Naive thymus-derived CD4-positive, alpha-beta T cell (primary cell): Measurements from ENCODE around the gene DNAH1. TPM values are rescaled to one million over a fixed set of nuclear protein-coding genes. Genes with fewer than 3 reads are reported as not detected.

Experiments used
- ATAC-seq: fragments of 150-1000 bp; cut with Tn5 transposase; 2 replicates; pipeline ENCODE4 v1.10.0; 2021; ENCODE audit warnings: mild to moderate bottlenecking, moderate library complexity
- CTCF ChIA-PET: fragments of 350-600 bp; sonication (Branson Sonifier 250); formaldehyde crosslinking; loops from one replicate; lab custom pipeline; 2021; ENCODE audit warnings: antibody characterized with exemption; lab: Charles Lee
- POLR2A ChIA-PET: fragments of 350-600 bp; sonication (Branson Sonifier 250); formaldehyde crosslinking; loops from one replicate; lab custom pipeline; 2021; ENCODE audit warnings: antibody characterized with exemption, inconsistent platforms; lab: Charles Lee
- DNase-seq, 9 donors: peaks; one replicate each; pipeline versions ENCODE4 v3.0.0 to v3.0.0-alpha.2; 2020 to 2022; ENCODE audit warnings: mixed read lengths in 1 of 9
- H3K27ac ChIP-seq: one replicate; pipeline ENCODE4 v1.7.0; 2013; ENCODE audit warnings: mild to moderate bottlenecking, low read depth, low read length, moderate library complexity
- H3K27me3 ChIP-seq, 2 donors: one replicate each; pipeline ENCODE4 v1.7.0; 2013; ENCODE audit warnings: low read length in 2 of 2, mild to moderate bottlenecking in 2 of 2, moderate library complexity in 2 of 2; ENCODE audit not compliant: control insufficient read depth in 2 of 2, insufficient read depth in 2 of 2
- H3K36me3 ChIP-seq, 3 experiments: 1 replicate in 2 of 3; 2 replicates in 1 of 3; pipeline ENCODE4 v1.7.0; 2013; ENCODE audit warnings: low read length in 3 of 3, mild to moderate bottlenecking in 3 of 3, moderate library complexity in 1 of 3; ENCODE audit not compliant: insufficient read depth in 3 of 3, control insufficient read depth in 2 of 3
- H3K4me1 ChIP-seq, 2 donors: one replicate each; pipeline ENCODE4 v1.7.0; 2013; ENCODE audit warnings: low read length in 2 of 2, mild to moderate bottlenecking in 2 of 2, moderate library complexity in 1 of 2; ENCODE audit not compliant: control insufficient read depth in 2 of 2, insufficient read depth in 2 of 2
- H3K4me3 ChIP-seq: 2 replicates; pipeline ENCODE4 v1.7.0; 2013; ENCODE audit warnings: mild to moderate bottlenecking, low read length
- H3K9me3 ChIP-seq, 3 experiments: 1 replicate in 2 of 3; 2 replicates in 1 of 3; pipeline ENCODE4 v1.7.0; 2013; ENCODE audit warnings: low read length in 3 of 3; ENCODE audit not compliant: control insufficient read depth in 2 of 3
- H3K27ac Mint-ChIP-seq, 9 donors: one replicate each; pipeline ENCODE4 v1.8.0; 2020 to 2022; ENCODE audit warnings: mixed read lengths in 9 of 9, mild to moderate bottlenecking in 8 of 9, moderate library complexity in 5 of 9, inconsistent platforms in 2 of 9
- H3K27me3 Mint-ChIP-seq, 5 donors: one replicate each; pipeline ENCODE4 v1.8.0; 2021 to 2022; ENCODE audit warnings: mixed read lengths in 5 of 5, mild to moderate bottlenecking in 1 of 5
- H3K36me3 Mint-ChIP-seq, 5 donors: one replicate each; pipeline ENCODE4 v1.8.0; 2020 to 2022; ENCODE audit warnings: mixed read lengths in 5 of 5, mild to moderate bottlenecking in 3 of 5, inconsistent platforms in 1 of 5
- H3K4me1 Mint-ChIP-seq, 7 donors: one replicate each; pipeline ENCODE4 v1.8.0; 2020 to 2022; ENCODE audit warnings: mixed read lengths in 7 of 7, mild to moderate bottlenecking in 3 of 7, inconsistent platforms in 1 of 7
- H3K4me3 Mint-ChIP-seq, 10 donors: one replicate each; pipeline ENCODE4 v1.8.0; 2020 to 2022; ENCODE audit warnings: mild to moderate bottlenecking in 10 of 10, mixed read lengths in 10 of 10, moderate library complexity in 6 of 10, inconsistent platforms in 2 of 10
- H3K9me3 Mint-ChIP-seq, 11 donors: one replicate each; pipeline ENCODE4 v1.8.0; 2020 to 2022; ENCODE audit warnings: mixed read lengths in 11 of 11, mild to moderate bottlenecking in 4 of 11, inconsistent platforms in 1 of 11, moderate library complexity in 1 of 11
- intact Hi-C, 2 donors: fragments of 100-400 bp; cut with micrococcal nuclease; formaldehyde crosslinking; loops; one replicate each; pipeline ENCODE4 v1.15.1; 2023
- polyA plus RNA-seq, 2 donors: library from polyadenylated mRNA; unstranded; fragments of 300-500 nt; fragmentation: Illumina TruSeq; gene quantifications; one replicate each; pipeline ENCODE4 v1.2.3, GENCODE V29; 2021
- total RNA-seq, 6 experiments: library from RNA in 5 of 6; stranded (reverse) in 5 of 6; gene quantifications; 1 replicate in 5 of 6; 2 replicates in 1 of 6; pipeline ENCODE4 v1.2.3 and lab custom pipeline; 2021 to 2026

The DNAH1 gene
- total and polyA plus RNA-seq, 7 experiments from 2014 or later, result 0.35 to 69.2 (median 48.2) TPM

GRCh38 chr3:52383446-52383845, 67.3 kb downstream of the DNAH1 start:
- ChIA-PET POLR2A (no interaction called here), CTCF (no interaction called here)
- Histone ChIP-seq H3K27me3 (no peaks in the 10 kb centered on the region), H3K4me3 (no peak overlapping the region), H3K4me1 (no peaks in the 10 kb centered on the region), H3K36me3 (peaks cover 0 to 37% (median 0%) of the 10 kb centered on the region in 3 experiments), H3K27ac (no peak overlapping the region), H3K9me3 (no peaks in the 10 kb centered on the region)
- H3K27me3 Mint-ChIP-seq, result no peaks in the 10 kb centered on the region
- H3K4me1 Mint-ChIP-seq, result peaks cover 0 to 6% (median 0%) of the 10 kb centered on the region in 7 donors
- intact Hi-C loops, result no loop called here
- DNase-seq, result no peak
- no peak for ATAC-seq
- H3K9me3 Mint-ChIP-seq, result no peaks in the 10 kb centered on the region
- no peak overlapping the region for H3K4me3 Mint-ChIP-seq
- no peak overlapping the region for H3K27ac Mint-ChIP-seq
- H3K36me3 Mint-ChIP-seq, result peaks cover 0 to 15% (median 0%) of the 10 kb centered on the region in 5 donors

- Mint-ChIP-seq H3K4me3 (no peak overlapping the region), H3K4me1 (peaks cover 0 to 4% (median 0%) of the 10 kb centered on the region in 7 donors), H3K9me3 (no peaks in the 10 kb centered on the region), H3K27me3 (no peaks in the 10 kb centered on the region), H3K36me3 (peaks cover 0 to 20% (median 0%) of the 10 kb centered on the region in 5 donors), H3K27ac (no peak overlapping the region)
- ChIA-PET CTCF (no interaction called here), POLR2A (no interaction called here)
- H3K9me3 ChIP-seq, result no peaks in the 10 kb centered on the region
- DNase-seq (no peak), ATAC-seq (peak; percentile 27)
- H3K27ac ChIP-seq, result no peak overlapping the region
- peaks cover 0 to 44% (median 0%) of the 10 kb centered on the region in 3 experiments for H3K36me3 ChIP-seq
- no peaks in the 10 kb centered on the region for H3K4me1 ChIP-seq
- intact Hi-C loops, result no loop called here
- H3K27me3 ChIP-seq, result no peaks in the 10 kb centered on the region
- H3K4me3 ChIP-seq, result no peak overlapping the region
Observed at GRCh38 chr3:52384019-52384761, 68.1 kb downstream of the DNAH1 start.

GRCh38 chr3:52385157-52385556, 69.0 kb downstream of the DNAH1 start:
- ATAC-seq, result no peak
- no peak for DNase-seq
- Mint-ChIP-seq H3K4me3 (no peak overlapping the region), H3K4me1 (peaks cover 0 to 2% (median 0%) of the 10 kb centered on the region in 7 donors), H3K9me3 (no peaks in the 10 kb centered on the region), H3K27me3 (no peaks in the 10 kb centered on the region), H3K27ac (no peak overlapping the region), H3K36me3 (peaks cover 0 to 20% (median 1%) of the 10 kb centered on the region in 5 donors)
- Histone ChIP-seq H3K27ac (no peak overlapping the region), H3K9me3 (no peaks in the 10 kb centered on the region), H3K4me3 (no peak overlapping the region), H3K27me3 (no peaks in the 10 kb centered on the region), H3K4me1 (no peaks in the 10 kb centered on the region), H3K36me3 (peaks cover 0 to 52% (median 0%) of the 10 kb centered on the region in 3 experiments)
- intact Hi-C loops, result no loop called here
- CTCF ChIA-PET, result no interaction called here
- POLR2A ChIA-PET, result interaction anchor here (0.5 to 0.6 kb wide), 2 partner anchors 47 to 719 kb away, joined by 3 read pairs; no protein-coding TSS in a partner anchor

GRCh38 chr3:52387481-52387880, 71.4 kb downstream of the DNAH1 start:
- Histone ChIP-seq H3K27ac (no peak overlapping the region), H3K4me3 (no peak overlapping the region), H3K4me1 (no peaks in the 10 kb centered on the region), H3K36me3 (peaks cover 0 to 73% (median 0%) of the 10 kb centered on the region in 3 experiments), H3K9me3 (no peaks in the 10 kb centered on the region), H3K27me3 (no peaks in the 10 kb centered on the region)
- ChIA-PET CTCF (no interaction called here), POLR2A (no interaction called here)
- DNase-seq (no peak), ATAC-seq (no peak)
- Mint-ChIP-seq H3K4me3 (no peak overlapping the region), H3K27me3 (no peaks in the 10 kb centered on the region), H3K27ac (no peak overlapping the region), H3K4me1 (peaks cover 0 to 2% (median 0%) of the 10 kb centered on the region in 7 donors), H3K36me3 (peaks cover 0 to 29% (median 11%) of the 10 kb centered on the region in 5 donors), H3K9me3 (no peaks in the 10 kb centered on the region)
- intact Hi-C loops, result no loop called here

- Mint-ChIP-seq H3K36me3 (peaks cover 2 to 35% (median 17%) of the 10 kb centered on the region in 5 donors), H3K9me3 (no peaks in the 10 kb centered on the region), H3K4me1 (peaks cover 0 to 2% (median 0%) of the 10 kb centered on the region in 7 donors), H3K4me3 (no peak overlapping the region), H3K27ac (no peak overlapping the region), H3K27me3 (no peaks in the 10 kb centered on the region)
- CTCF ChIA-PET, result no interaction called here
- H3K9me3 ChIP-seq, result no peaks in the 10 kb centered on the region
- POLR2A ChIA-PET, result no interaction called here
- intact Hi-C loops, result no loop called here
- DNase-seq, result no peak
- ATAC-seq, result peak; percentile 21
- H3K27ac ChIP-seq, result no peak overlapping the region
- no peaks in the 10 kb centered on the region for H3K4me1 ChIP-seq
- peaks cover 0 to 82% (median 0%) of the 10 kb centered on the region in 3 experiments for H3K36me3 ChIP-seq
- H3K27me3 ChIP-seq, result no peaks in the 10 kb centered on the region
- no peak overlapping the region for H3K4me3 ChIP-seq
Observed at GRCh38 chr3:52388348-52388821, 72.3 kb downstream of the DNAH1 start.

- no peaks in the 10 kb centered on the region for H3K9me3 ChIP-seq
- Mint-ChIP-seq H3K27ac (no peak overlapping the region), H3K36me3 (peaks cover 2 to 36% (median 17%) of the 10 kb centered on the region in 5 donors), H3K9me3 (no peaks in the 10 kb centered on the region), H3K27me3 (no peaks in the 10 kb centered on the region), H3K4me3 (no peak overlapping the region), H3K4me1 (peaks cover 0 to 2% (median 0%) of the 10 kb centered on the region in 7 donors)
- POLR2A ChIA-PET, result no interaction called here
- ATAC-seq, result no peak
- H3K4me3 ChIP-seq, result no peak overlapping the region
- intact Hi-C loops, result no loop called here
- H3K4me1 ChIP-seq, result no peaks in the 10 kb centered on the region
- peaks cover 0 to 87% (median 0%) of the 10 kb centered on the region in 3 experiments for H3K36me3 ChIP-seq
- DNase-seq, result no peak
- no peaks in the 10 kb centered on the region for H3K27me3 ChIP-seq
- H3K27ac ChIP-seq, result no peak overlapping the region
- CTCF ChIA-PET, result no interaction called here
Observed at GRCh38 chr3:52388933-52389332, 72.8 kb downstream of the DNAH1 start.
